NCI-H82 treated with DMSO at 0.1 percent for 48 hours (cell line): ENCODE results near the gene RERE.

Experiments used
- DNase-seq: peaks from one replicate; lab custom pipeline; 2025; ENCODE audit not compliant: unreplicated experiment; lab: John Stamatoyannopoulos, UW

RERE gene

DNA sequence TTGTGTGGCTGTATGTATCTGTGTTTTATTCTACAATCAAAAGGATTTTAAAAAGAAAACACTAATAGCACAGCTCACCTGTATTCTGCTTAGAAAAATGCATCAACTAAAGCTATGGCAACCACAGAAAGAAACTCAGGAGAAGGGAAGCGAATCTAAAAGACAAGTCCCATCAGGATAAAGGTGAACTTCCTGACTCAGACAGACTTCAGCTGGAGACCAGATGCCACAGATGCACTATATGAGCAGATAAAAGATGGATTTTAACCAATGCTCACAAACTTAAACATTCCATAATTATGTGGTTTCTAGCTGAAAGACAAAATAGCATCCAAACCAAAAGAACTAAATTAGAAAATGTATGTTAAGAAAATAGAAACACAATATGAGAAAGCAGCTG is 231.0 kb downstream of the RERE start:
- DNase-seq: no peak

DNA sequence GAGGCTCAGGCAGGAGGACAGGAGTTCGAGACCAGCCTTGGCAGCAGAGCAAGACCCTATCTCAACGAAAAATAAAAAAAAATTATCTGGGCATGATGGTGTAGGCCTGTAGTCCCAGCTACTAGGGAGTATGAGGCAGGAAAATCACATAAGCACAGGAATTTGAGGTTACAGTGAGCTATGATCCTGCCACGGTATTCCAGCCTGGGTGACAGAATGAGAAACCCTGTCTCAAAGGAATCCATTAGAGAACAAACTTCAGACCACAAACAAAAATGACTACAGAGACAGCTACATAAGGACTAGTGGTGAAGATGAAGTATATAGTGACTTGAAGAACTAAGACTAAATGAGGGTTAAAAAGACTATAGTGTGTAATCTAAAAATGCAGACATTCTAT is 233.1 kb downstream of the RERE start:
- DNase-seq: no peak

DNA sequence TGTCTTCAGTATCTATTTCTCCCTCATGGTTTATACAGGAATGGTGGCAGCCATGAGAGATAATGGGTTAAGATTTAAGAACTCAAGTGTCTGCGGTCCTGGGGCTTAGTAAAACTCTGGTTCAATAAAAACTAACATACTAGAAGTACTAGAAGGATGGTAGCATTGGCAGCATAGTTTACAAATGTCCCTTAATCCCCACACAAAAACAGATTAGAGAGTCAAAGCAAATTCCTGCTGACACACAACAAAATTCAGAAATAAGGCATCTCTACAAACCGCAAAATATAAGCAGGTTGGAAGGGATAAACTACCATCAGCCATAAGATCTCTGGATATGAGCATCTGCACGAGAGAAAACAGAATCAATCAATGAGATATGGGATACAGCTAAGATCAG is 234.4 kb downstream of the RERE start:
- no peak for DNase-seq

DNA sequence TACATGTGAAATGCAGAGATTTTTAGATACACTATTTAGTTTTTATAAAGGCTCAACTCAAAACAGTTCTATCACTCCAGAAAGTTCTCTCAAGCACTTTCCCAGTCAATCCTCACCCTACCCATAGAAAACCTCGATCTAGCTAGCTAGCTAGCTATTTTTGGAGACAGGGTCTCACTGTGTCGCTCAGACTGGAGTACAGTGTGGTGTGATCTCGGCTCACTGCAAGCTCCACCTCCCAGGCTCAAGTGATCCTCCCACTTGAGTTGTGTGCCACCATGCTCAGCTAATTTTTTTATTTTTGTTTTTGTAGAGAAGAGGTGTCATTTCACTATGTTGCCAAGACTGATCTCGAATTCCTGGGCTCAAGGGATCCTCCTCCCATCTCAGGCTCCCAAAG is 236.9 kb downstream of the RERE start:
- DNase-seq: no peak

DNA sequence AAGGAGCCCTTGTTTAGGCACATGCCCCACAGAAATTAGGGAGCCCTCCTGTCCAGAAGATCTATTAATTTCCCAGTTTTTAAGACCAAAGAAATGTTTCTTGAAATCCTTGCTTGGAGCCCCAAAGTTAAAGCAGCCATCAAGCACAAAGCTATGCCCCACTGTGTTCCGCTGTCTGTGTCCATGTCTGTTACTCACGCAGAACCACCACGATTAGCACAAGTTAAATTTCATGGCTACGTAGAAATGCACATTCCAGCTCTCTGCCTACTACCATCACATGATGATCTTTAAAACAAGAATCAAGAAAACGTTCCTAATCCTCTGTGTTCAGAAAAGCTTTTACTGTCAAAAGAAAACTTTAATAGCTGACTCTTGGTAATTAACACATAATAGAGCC is 238.5 kb downstream of the RERE start:
- DNase-seq: no peak

DNA sequence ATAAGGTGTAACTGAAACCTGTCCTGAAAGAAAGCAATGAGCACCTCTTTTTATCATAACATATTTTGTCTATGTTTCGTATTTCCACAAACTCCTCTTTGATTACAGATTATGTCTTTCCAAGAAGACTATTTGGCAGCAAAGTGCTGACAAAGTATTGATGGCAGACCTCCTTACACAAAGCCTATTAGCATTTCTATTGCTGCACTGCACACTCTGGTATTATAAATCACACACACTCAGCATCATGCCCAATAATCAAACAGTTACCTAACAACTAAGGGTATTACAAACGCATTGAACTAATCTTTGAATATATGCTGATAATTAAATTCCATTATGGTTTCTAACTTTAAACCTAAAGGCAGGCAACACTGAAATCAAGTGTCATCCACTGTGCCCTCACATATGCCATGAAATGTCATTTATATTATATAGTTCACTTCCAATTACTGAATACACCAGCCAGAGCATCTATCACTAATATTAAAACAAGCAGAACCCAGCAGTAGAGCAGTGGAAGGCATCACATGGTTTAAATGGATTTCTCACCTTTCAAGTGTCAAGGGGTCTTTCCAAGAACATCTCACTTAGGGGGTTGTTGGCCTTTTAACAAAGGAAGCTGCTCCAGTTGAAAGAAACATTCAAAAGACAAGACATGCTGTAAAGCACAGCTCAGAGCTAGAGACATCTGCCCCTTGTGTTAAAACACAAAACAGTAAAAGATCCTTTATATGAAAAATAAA is 239.1 kb downstream of the RERE start:
- no peak for DNase-seq

DNA sequence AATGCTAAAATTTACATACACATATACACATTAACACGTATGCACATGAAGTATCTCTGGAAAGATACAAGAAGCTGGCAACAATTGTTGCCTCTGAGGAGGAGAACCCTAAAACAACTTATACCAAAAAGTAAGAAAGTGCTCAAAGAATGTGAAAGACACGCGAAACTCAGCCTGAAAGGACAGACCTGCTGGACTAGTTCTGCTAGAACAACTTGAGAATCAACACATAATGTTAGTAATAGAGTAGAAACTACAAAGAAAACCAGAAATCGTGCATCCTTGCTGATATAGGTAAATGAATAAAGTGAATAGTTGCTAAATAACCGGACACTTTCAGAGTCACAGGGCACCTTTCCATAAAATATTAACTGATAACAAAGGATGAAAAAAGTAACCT is 242.5 kb downstream of the RERE start:
- DNase-seq: no peak

DNA sequence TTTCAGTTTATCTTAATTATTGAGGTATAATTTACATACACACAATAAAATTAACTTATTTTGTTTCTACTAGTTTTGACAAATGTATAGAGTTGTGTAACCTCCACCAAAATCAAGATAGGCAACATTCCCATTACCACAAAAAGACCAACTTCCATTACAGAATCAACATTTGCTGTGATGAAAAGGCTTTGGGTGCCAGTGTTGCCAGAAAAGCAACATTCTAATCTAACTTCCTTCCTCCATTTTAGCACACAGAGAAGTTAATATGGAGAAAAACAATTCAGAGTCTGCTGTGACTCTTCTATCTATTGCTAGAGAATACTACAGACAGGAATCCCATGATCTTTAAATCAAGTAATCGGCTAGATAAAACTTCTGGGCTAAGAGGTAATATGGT is 245.3 kb downstream of the RERE start:
- no peak for DNase-seq

DNA sequence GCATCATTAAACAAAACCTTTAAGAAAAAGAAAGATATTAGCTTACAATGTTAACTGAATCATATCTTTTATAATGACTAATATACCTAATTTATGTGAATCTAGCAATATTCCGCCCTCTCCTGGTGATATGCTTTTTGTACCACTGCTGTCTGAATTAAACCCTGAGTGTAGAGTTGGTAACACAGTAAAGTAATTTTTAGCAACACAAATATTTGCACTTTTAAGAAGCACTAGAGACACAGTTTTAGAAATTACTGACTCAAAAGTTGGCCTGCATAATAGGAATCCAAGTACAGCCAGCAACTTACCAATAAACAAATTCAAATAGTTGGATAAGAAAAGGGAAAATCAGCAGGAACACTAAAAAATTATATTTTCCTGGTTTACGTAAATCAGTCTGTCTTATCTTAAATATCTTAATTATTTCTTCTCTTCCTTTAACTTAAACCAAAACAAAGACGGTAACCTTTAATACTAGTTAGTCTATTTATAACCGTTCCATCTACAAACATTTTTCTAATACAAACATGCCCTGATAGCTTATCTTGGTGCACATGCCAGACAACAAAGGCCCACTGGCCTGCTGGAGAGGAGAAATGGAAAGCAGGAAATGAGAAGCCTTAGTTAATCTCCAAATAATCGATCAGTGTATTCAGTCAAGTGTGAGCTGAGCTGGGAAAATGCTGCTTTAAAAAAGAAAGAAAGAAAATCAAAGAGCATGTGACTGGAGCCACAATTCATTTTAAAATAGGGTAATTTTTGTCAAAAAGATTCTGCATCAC is 246.0 kb downstream of the RERE start:
- DNase-seq: peak; percentile 39

DNA sequence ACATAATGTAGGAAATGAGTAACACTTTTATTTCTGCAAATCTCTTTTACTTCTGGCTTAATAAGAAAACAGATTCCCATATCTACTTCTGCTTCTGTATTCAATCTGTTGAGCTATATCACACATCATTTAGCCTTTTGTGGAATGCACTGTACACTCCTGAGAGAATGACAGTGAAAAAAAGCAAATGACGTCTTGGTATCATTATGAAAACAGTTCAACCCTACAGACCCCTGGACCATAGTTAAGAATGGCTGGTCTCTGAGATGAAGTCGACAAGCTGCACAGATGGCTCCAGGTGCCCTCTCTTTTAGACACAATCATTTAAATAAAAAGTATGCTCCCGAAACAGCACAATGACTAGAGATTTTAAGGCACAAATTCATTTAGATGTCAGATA is 247.0 kb downstream of the RERE start:
- DNase-seq: no peak

DNA sequence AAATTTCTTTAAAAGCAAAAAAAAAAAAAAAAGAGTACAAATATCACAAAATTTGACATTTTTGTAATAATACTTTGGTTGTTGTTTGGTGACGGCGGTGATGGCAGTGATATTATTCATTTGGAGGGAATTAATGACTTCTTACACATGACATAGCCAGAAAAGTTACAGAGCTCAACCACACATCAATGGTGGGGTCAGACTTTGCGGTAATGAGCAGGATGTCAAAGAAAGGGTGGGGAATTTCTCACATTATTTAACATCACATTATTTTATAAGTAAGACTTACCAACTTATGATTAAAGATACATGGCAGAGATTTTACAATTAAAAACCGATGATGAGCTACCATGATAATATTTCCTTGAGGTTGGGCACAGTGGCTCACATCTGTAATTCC is 248.2 kb downstream of the RERE start:
- no peak for DNase-seq

DNA sequence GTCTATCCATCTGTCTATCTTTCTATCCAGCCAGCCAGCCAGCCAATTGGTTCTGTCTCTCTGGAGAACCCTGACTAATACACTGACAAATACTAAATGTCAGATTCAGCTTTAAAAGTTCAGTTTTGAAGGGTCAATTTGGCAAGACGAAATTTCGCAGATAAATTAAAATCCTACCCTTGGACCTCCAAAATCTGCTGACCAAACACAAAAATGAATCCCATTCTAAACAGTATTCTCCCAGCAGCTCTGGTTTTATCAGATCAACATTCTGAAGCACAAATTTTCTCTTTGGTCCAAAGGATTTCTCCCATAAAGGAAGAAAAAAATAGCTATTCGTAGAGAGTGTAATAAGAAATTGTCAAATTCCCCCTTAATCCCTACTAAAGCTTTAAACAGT is 248.6 kb downstream of the RERE start:
- DNase-seq: no peak

DNA sequence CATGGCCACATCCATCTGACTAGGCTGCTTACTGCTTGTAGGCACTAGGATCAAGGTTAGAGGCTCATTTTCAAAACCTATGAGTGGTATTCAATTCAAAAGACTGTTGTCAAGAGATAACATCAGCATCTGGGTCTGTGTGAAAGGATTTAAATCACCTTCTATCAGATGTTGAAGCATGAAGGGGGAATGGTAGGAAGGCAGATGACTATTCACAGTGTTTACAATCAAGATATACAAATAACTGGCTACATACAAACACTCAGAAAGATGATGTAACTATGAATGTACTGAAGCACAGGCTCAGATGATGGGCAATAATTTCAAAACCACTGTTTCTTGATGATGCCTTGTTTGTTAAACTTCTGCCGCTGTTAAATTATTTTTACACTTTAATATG is 250.3 kb downstream of the RERE start:
- no peak for DNase-seq

DNA sequence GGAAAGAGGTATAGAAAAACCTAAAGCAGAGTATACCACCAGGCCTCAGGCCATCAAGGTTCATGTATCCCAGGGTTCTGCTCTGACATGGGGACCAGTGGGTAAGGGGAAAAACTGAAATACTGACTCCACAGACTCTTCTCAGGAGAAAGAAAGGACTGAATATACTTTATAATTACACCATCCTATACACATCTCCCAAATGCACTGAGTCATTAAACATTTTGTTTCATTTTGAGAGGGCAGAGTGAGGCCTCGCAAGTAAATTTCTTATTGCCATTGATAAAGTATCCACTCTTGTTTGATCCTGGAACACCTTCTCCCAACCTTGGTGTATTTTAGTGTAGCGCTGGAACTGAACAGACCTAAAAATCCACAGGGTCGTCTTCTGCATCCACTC is 251.6 kb downstream of the RERE start:
- no peak for DNase-seq

DNA sequence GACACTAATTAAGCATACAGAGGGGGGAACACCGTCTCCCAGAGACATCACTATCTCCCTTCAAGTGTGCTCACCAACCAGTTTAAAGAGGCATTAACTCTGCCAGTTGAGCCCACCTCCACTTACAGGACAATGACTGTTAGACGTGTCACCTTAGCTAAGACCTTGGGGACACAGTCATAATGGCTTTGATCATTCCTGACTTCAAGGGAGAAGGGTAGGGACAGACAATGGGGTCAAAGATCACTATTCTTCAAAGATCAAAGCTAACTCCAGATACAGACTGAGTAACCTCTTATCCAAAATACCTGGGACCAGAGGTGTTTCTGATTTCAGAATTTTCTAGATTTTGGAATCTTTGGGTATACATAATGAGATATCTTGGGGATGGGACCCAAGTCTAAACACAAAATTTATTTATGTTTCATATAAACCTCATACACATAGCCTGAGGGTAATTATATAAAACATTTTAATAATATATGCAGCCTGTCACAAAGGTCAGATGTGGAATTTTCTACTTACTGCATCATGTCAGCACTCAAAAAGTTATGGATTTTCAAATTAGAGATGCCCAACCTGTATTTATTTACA is 253.4 kb downstream of the RERE start:
- no peak for DNase-seq

DNA sequence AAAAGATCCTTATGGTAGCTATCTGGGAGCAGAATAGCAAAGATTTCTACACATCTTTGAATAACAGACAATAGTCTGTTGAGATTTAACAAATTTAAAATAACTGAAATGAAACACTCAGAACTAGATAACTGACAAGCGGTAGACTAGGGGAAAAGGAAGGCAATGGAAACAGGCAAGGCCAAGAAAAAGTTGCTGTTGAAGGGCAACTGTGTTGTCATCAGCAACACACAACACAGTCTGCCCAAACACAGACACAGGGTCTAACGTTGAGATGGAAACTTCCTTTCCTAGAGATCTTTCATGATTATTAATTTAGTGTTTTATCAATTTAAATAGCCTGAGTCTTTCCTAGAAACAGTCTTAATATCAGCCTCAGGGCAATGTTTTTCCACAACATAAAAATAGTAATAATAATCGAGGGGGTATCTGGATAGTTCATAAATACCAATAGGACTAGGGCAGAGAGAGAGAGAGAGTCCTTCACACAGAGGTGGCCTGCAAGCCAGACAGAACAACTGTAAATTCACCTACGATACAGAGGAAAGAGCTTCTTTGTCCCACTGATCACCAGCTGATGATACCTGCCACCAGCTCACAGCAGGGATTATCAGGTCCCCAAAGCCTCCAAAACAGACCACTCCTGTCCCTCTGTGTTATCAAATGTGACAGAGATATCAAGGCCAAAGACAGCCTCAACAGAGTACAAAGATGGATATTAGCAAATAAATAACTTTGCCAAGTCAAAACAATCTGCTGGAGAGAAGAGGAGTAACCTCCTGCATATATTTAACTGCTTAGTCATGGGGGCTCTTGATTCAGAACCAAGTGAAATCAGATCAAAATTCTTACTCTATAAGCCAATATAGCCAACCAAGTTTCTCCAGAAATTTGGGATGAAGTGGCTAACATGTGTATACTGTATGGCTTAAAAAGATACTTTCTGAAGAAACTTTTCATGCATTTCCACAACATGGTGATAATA is 254.3 kb downstream of the RERE start:
- DNase-seq: peak; percentile 48

DNA sequence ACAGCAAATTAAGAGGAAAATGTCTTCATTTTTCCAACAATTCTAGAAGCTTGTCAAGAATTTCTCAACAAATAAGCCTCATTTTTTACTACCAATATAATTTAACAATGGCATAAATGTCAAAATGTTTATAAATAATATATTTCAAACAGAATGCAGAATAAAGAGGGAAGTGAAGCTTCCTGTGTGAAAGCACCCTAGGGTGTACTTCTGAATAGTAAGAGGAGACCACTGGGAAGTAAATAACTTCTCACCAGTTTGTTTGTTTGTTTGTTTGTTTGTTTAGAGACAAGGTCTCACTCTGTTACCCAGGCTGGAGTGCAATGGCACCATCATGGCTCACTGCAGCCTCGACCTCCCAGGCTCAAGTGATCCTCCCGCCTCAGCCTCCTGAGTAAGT is 255.2 kb downstream of the RERE start:
- no peak for DNase-seq

DNA sequence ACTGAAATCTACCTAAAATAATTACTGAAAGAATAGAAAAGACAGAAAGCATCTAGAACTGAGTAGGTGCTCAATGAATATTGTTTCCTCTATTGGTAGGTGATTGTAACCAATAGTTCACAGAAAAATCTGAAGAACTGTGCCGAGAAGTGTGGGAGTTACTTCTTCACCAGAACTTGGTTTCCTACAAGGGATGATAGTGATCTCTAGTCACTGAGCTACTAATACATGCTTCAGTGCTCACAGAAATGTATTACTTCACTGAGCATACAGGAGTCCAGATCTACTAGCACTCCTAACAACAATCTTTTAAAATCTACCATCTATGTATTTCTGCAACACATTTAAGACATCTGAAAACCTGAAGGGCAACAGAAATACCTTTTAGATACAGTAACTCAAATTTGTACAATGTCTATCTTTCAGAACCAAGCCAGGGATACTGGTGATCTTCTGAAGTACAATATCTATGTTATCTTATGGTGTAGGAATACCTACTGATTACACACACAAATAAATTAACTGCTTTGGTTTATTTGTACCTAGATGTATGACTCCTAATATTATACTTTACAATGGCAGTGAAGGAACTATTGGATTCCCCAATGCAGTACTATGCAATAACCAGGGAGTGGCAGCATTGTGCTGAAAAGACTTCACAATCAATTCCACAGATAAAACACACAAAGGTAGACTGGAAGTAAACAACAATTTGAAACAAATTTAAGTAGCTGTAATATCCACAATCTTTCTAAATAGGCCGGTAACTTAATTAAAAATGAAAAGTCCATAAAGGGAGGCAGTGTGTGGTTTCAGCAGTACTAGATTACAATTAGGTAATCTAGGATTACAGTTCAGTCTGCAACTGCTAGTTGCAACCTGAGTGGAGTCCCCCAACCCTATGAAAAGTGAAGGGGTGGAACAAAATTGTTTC is 256.6 kb downstream of the RERE start:
- peak; percentile 67 for DNase-seq

DNA sequence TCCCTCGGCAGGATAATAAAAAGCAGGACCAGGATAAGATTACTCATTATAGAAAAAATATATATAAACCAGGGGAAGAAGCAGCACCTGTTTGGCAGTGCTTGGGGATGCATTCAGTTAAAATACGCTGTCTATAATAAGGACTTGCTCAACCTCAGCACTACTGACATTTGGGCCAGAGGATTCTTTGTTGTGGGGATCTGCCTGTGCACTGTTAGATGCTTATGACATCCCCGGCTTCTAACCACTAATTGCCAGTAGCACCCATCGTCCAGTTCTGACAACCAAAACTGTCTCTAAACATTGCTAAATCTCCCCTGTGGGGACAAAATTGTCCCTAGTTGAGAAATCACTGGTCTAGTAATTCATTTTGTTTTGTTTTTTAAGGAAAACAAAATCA is 257.4 kb downstream of the RERE start:
- no peak for DNase-seq

DNA sequence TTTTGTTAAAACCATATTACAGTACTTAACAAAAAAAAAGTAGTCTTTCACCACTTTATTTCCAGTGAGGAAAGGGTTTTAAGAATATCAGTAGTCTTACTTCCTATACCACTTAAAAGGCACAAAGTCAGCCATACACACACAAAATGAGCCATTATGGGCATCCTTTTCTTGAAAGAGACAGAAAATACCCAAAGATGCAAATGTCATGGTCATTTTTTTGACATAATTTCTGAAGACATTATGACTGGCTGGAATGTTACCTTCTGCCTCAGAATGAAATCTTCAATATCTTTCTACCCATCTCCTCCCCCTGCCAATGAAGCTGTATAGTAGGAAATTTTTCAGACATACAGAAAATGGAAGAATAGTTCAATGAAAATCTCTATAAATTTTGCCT is 261.9 kb downstream of the RERE start:
- DNase-seq: no peak
